Choroid plexus epithelial cell (primary cell): ENCODE data around the gene ARHGEF7.
"Not testable (repeated sequence)": the region's sequence is repeated elsewhere in the genome, so short reads cannot be mapped to it uniquely, and the experiment has no call there.

Source experiments
- DNase-seq: peaks from one replicate; pipeline ENCODE4 v3.0.0-alpha.2; 2010; ENCODE audit warnings: low read depth
- H3K4me3 ChIP-seq: 2 replicates; pipeline ENCODE4 v1.5.1; 2011; ENCODE audit warnings: low read depth, mild to moderate bottlenecking, control low read depth, low read length, moderate library complexity
- CTCF ChIP-seq: conservative IDR thresholded peaks from 2 replicates; pipeline ENCODE4 v1.5.1; 2011; ENCODE audit warnings: low read depth, mild to moderate bottlenecking, control low read depth, inconsistent platforms, low read length, moderate library complexity

Gene ARHGEF7

GRCh38 chr13:111115061-111115964 is at the start of gene ARHGEF7:
Gene ARHGEF7 (plus strand): TSS chr13:111115310. CDS start chr13:111115527, 217 bp downstream.
- H3K4me3 ChIP-seq, result peak within 1 kb of the TSS; percentile 47
- DNase-seq, result no peak
- TF ChIP-seq CTCF, result no peak

- no peak overlapping the region for H3K4me3 ChIP-seq
Observed at GRCh38 chr13:111065698-111066097, 49.4 kb upstream of the ARHGEF7 start.

DNA sequence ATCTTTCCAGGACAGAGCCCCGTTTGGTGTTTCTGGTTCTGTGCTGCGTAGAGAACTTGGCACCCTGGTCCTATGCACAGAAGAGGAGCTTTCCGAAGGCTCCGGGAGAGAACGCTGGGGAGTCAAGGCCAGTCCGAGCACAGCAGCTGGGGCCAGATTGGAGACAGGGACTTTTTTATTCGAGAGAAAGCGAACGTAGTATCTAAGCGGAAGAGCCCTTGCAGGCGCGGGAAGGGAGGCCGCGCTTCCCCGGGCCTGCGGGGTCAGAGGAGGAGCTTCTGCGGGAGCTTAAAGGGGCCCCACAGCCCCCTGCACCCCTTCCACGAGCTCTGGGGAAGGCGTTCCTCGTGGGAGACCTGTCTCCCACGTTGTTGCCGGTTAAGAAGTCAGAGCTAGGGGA is 48.6 kb upstream of the ARHGEF7 start:
- H3K4me3 ChIP-seq, result peak overlapping the region; percentile 24
- no peak for TF ChIP-seq CTCF
- peak; percentile 17 for DNase-seq

More at GRCh38 chr13:111065698-111066097, 49.4 kb upstream of the ARHGEF7 start:
- no peak for TF ChIP-seq CTCF
- no peak for DNase-seq

- TF ChIP-seq CTCF, result no peak
- no peak for DNase-seq
- no peak overlapping the region for H3K4me3 ChIP-seq
Observed at GRCh38 chr13:111068009-111068350, 47.1 kb upstream of the ARHGEF7 start.

- H3K4me3 ChIP-seq, result not testable (repeated sequence)
- peak; percentile 6 for DNase-seq
Observed at GRCh38 chr13:111071120-111071519, 44.0 kb upstream of the ARHGEF7 start.

DNA sequence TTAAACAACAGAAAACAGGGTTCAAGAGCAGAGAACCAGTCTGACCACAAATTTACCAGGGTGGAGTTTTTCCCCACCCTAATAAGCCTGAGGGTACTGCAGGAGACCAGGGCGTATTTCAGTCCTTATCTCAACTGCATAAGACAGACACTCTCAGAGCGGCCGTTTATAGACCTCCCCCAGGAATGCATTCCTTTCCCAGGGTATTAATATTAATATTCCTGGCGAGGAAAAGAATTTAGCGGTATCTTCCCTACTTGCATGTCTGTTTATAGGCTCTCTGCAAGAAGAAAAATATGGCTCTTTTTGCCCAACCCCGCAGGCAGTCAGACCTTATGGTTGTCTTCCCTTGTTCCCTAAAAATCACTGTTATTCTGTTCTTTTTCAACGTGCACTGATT is 43.6 kb upstream of the ARHGEF7 start:
- H3K4me3 ChIP-seq, DNase-seq: not testable (repeated sequence)

DNA sequence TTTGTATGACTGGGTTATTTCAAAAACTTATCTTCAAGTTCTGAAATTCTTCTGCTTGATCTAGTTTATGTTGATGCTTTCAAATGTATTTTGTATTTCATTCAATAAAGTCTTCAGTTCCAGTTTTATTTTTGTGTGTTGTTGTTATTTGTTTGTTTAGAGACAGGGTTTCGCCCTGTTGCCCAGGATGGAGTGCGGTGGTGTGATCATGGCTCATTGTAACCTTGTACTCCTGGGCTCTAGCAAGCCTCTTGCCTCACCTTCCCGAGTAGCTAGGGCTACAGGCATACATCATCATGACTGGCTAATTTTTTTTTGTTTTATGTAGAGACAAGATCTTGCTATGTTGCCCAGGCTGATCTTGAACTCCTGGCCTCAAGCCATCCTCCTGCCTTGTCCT is 40.3 kb upstream of the ARHGEF7 start:
- H3K4me3 ChIP-seq, result no peak overlapping the region
- peak; percentile 6 for DNase-seq
- TF ChIP-seq CTCF, result no peak
